GM19099 (cell line): ENCODE measurements around the gene SRRM1.

Source experiments
- POLR2A ChIP-seq: IDR thresholded peaks from 3 replicates; pipeline ENCODE4 v1.6.1; 2011; ENCODE audit warnings: low read depth; ENCODE audit not compliant: insufficient read length; ENCODE audit errors: extremely low read depth

SRRM1 gene

DNA sequence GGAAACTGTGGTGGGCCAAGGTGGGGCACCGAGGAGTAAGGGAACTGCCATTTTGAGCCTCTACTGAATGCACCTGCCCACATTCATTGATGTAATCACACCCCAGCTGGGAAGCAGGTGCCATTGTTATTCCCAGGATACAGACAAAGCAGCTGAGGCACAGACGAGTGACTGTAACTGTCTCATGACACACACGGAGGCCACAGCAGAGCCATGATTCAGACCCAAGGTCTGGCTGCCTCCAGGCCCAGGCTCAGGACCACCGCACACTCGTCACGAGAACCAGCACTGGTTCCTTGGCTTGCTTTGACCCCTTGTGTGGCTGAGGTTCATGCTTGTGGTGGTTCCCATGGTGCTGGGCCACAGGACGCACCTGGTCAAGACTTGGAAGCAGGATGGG, 56.5 kb downstream of the SRRM1 start:
- TF ChIP-seq POLR2A: no peak

DNA sequence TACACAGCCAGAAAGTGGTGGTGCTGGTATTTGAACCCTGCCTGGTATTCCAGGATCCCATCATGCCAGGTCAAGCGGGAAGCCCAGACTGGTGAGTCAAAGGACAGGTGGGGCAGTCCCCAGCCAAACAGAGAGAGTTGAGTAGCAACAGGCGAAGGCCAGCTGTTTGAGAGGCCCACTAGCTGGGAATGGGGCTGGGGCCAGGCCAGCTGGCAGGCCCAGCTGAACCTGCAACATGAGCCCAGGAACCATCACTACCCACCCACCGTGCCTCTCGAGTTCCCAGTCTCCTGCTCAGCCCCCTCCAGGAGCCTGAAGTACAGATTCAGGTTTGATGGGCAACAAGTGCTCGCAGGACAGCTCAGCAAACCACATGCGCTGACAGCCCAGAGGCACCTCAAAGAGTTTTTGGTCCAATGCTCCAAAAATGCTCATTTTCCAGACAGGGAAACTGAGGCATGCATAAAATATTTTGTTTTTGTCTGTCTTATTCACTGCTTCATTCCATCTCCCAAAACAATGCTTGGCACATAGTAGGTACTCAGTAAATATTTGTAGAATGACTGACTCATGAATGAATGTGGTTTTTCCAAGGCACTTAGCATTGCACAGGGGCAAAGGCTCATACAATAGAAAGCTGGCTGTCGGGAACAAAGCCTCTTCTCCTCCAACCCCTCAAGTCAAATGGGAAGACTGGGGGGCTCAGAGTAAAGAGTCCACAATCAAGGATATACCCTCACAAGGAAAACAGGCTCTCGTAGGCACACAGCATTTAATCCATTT, 59.6 kb downstream of the SRRM1 start:
- no peak for TF ChIP-seq POLR2A

DNA sequence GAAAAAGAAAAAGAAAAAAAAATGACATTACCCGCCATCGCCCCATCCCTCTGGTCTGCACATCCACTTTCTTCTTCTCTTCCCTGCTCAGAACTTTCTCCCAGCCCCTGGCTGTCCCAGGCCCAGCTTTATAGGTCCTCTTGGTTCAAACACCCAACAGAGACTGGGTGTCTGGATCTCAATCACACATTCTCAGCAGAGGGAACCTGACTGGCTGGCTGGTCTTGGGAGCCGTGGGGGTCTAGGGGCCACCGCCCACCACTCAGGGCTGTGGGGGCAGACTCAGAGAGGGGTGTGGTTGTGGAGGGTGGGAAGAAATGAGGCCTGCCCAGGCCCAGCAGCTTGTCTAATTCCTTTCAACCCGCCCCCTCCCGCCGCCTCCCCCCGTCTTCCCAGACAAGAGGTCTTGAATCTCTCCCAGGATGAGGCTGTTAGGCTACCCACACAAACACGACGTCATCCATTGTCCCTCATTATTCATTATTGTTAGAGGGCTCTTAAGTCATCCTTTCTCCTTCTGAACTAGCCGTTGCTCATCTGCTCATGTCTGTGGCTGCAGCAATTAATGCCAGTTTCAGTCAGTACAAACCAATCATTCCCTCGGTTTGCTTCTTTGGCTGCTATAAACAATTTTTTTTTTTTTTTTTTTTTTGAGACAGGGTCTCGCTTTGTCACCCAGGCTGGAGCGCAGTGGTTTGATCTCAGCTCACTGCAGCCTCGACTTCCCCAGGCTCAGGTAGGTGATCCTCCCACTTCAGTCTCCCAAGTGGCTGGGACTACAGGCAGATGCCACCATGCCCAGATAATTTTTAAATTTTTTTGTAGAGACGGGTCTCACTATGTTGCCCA, 61.5 kb downstream of the SRRM1 start:
- no peak for TF ChIP-seq POLR2A

DNA sequence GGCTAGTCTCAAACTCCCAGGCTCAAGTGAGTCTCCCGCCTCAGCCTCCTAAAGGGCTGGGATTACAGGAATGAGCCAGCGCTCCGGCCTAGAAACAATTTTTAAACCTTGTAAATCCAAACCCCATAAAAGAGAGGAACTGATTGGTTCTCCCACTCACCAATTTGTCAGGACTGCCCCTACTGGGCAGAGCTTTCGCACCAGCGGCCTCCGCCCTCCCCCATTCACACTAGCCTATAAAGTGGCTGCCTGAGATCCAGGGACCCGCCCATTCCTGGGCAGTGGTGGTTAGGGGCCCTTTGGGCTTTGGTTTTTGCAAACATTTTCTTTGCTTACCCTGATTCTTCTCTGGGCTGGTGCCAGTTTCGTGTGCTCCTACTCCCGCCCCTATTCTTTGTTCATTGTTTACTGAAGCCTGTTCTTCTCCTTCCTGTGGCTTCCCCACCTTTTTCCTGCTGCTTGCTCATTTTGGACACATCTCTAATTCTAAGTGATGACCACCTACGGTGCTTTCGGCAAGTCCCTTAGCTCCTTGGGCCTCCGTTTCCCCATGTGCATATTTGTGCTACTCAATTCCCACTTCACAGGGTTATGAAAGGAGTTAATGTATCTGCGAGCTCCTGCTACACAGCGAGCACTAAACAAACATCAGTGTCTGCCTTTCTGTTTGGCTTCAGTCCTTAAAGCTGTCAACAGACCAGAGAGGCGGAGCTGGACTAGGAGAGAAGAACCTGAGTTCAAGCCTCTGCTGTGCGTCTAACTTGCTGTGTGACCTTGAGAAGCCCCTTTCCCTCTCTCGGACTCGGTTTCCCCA, 62.4 kb downstream of the SRRM1 start:
- no peak for TF ChIP-seq POLR2A

DNA sequence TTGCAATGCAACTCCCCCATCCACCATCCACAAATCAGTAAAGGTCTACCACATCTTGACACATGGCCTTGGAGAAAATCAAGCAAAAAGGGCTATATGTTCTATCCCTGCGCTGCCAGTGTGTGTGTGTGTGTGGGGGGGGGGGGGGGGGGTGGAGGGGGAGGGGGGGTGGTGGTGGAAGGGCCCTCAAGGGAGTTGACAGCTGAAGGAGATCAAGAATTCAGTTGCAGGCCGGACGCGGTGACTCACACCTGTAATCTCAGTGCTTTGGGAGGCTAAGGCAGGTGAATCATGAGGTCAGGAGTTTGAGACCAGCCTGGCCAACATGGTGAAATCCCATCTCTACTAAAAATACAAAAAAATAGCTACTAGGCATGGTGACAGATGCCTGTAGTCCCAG, 64.6 kb downstream of the SRRM1 start:
- TF ChIP-seq POLR2A: no peak

DNA sequence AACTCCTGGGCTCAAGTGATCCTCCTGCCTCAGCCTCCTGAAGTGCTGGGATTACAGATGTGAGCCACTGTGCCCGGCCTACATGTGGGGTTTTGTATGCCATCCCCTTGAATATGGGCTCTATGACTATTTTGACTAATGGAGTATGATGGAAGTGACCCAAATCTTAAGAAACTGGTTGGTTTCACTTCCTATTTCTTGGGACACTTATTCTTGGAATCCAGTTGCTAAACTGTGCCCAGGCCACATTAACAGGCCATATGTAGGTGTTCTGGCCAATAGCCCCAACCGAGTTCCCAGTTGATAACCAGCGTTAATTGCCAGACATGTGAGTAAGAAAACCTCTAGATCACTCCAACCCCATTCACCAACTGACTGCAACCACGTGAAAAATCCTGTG, 65.8 kb downstream of the SRRM1 start:
- no peak for TF ChIP-seq POLR2A

DNA sequence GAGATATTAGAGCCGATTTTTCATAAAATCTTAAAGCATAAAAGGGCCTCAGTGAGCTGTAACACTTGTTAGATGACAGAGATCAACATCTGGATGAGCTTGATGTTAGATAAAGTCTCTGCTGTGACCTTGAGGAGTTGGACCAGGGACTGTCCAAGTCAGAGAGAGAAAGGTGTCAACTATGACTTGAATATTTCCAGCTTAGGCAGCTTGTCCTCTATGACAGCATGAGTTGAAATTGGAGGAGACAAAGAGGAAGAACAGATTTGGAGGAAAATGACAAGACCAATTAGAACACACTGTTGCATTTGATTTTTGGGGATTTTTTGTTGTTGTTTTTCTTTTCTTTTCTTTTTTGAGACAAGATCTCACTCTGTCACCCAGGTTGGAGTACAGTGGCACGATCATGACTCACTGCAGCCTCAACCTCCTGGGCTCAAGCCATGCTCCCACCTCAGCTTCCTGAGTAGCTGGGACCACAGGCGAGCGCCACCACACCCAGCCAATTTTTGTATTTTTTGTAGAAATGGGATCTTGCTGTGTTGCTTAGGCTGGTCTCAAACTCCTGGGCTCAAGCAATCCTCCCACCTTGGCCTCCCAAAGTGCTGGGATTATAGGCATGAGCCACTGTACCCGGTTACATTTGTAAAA, 66.8 kb downstream of the SRRM1 start:
- TF ChIP-seq POLR2A: no peak

DNA sequence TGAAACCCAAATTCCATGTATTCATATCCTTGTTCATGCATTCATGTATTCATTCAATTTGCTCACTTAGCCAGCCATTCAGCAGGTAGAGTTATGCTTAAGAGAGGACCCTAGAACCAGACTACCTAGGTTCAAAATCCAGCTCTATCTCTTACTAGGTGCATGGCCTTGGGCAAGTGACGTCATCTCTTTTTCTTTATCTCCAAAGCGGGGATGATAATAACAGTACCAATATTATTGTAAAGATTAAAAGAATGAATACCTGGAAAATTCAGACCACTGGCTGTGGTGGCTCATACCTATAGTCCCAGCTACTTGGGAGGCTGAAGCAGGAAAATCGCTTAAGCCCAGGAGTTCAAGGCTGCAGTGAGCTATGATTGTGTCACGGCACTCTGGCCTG, 68.2 kb downstream of the SRRM1 start:
- no peak for TF ChIP-seq POLR2A

DNA sequence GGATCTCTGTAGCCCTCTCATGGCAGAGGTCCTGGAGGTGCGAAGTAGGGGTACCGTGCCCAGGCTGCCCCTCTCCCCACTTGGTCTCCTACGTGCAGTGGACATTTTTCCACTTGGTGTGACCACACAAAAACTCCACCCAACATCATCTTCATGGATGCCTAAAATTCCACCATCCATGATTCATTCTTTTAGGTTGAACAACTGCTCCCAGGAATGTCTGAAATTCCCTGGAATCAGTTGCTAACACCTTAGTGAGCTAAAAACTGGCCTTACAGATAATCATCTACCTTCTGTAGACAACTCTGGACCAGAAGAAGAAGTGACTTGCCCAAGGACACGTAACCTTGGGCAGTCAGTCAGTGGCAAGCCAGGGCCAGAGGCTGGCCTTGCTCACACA, 70.1 kb downstream of the SRRM1 start:
- TF ChIP-seq POLR2A: no peak

DNA sequence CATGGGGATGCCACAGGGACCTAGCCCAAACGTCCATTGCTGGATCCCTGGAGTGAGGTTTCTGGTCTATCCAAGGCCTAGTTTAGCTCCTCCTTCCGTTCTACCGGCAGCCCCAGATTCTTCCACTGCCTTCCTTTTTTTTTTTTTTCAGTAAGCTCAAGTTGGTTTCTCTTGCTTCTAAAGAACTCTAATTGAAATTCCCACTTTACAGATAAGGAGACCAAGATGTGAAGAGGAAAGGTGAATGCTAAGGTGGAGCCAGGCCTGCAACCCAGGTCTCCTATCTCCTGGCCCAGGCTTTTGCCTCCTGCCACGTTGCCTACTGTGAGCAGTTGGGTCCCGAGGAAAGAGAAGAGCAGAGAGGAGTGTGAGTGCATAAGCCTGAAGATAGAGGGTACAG, 70.6 kb downstream of the SRRM1 start:
- no peak for TF ChIP-seq POLR2A

DNA sequence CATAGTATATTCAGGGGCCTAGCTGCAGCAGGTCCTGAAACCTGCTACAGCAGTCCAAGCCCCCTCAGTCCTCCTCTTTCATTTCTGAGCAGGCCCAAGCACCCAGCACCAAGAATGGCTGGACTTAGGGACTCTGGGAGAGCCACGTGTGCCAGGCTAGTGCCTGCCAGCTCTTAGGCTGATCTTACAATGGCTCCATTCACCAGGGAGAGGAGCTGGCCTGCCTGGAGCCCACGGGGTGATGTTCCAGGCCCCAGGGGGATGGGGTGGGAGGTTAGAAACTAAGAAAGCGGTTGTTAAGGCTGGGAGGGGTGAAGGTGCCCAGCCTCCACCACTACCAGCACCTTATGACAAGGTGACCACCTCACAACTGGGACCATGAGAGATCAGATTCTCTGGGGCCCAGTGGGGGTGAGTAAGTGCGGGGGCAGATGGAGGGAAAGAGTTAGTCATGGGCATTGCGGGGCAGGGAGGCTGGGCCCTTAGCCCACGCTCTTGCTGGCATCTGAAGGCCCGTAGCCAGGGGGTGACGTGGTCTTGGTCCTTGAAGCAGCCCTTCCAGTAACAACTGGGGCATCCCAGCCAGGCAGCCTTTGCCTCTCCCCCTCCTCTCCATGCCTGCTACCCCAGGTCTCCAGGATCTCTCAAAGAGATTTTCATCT, 71.9 kb downstream of the SRRM1 start:
- TF ChIP-seq POLR2A: no peak

DNA sequence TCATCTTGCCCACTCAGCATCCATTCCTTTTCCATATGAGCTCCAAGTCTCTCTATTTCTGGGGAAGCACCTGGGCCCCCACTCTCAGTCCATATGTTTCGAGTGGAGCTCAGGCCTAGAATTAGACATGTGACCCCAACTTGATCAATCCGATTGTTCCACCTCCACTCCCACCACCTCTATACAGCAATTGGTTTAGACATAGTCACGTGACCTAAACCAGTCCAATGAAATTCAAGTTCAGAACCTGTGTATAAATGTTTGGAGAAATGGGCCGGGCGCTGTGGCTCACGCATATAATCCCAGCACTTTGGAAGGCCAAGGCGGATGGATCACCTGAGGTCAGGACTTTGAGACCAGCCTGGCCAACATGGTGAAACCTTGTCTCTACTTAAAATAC, 72.6 kb downstream of the SRRM1 start:
- no peak for TF ChIP-seq POLR2A

DNA sequence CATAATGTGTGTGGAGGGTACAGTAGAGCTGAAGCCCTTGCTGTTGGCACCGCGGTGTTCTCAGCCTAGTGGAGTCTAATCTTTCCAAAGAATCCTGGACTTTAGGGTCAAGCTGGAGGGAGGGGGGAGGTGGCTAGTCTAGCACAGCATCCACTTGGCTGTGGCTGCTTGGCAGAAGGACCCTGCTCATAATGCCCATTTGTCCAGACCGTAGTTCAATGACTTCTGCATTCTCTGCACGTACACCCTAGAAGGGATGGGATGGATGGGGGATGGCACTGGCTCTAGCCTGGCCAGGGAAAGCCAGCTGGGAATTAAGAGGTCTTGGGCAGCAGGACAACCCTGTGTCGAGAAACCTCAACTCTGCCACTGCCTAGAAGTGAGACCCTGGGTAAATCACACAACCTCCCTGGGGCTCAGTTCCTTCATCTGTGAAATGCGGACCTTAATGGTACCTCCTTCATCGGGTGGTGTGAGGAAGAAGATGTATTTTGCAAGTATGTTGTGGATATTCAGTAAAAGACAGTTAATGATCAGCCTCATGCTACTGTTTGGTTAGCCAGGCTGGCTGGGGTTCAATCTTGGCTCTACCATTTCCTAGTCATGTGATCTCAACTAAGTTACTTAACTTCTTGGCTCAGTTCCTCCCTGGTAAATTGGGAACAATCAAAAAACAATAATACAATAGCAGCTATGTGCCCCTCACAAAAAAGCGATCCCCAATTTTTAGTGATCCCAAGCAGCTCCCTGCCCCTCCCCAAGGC, 75.0 kb downstream of the SRRM1 start:
- no peak for TF ChIP-seq POLR2A

DNA sequence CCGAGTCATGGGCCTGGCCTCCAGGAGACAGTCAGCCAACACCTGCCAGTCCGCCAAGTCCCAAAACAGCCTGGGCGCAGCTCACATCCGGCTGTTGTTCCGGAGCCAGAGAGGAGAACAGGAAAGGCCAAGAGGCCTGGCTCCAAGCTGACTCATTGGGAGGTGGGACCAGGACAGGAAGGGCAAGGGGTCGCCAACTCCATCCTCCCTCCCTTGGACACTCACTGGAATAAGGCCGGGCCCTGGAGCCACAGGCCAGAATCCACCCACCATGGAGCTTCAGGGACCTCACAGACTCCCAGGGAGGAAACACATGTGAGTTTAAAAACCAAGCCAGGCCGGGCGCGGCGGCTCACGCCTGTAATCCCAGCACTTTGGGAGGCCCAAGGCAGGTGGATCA, 77.0 kb downstream of the SRRM1 start:
- no peak for TF ChIP-seq POLR2A
